GM12878 (cell line): ENCODE results near the gene PLCB4. TPM values are rescaled to one million over a fixed set of nuclear protein-coding genes. Genes with fewer than 3 reads are reported as not detected.

Experiments used
- ATAC-seq: fragments of 200-7000 bp; cut with Tn5 transposase; 3 replicates; pipeline ENCODE4 v1.9.1; 2020; ENCODE audit warnings: mild to moderate bottlenecking, moderate library complexity
- BruUV-seq: library from RNA; stranded (reverse); fragments of 400-500 nt; replicated peaks from 2 replicates; lab custom pipeline; 2021; lab: Mats Ljungman, UMichigan
- CTCF ChIA-PET: fragments of 300-600 bp; sonication (Branson Sonifier 250); formaldehyde crosslinking; extraction: SDS; loops from one replicate; lab custom pipeline; 2021; ENCODE audit warnings: inconsistent platforms; lab: Yijun Ruan, JAX
- POLR2A ChIA-PET: fragments of 350-600 bp; formaldehyde crosslinking; extraction: SDS; loops from one replicate; lab custom pipeline; 2021; ENCODE audit warnings: inconsistent platforms; lab: Charles Lee
- RAD21 ChIA-PET: fragments of 300-600 bp; sonication (Branson Sonifier 250); formaldehyde crosslinking; loops from one replicate; lab custom pipeline; 2023; ENCODE audit warnings: antibody characterized with exemption; ENCODE audit not compliant: unreplicated experiment; lab: Charles Lee
- SMC1A ChIA-PET: fragments of 300-600 bp; sonication (Branson Sonifier 250); formaldehyde crosslinking; loops from one replicate; lab custom pipeline; 2023; ENCODE audit not compliant: unreplicated experiment, uncharacterized antibody; lab: Charles Lee
- DNase-seq: peaks from one replicate; pipeline ENCODE4 v3.0.0-alpha.2; 2011; ENCODE audit warnings: low read depth, low spot score
- FAIRE-seq: peaks from 3 replicates; lab custom pipeline; 2011; peaks lifted over from hg19 to GRCh38; lab: Jason Lieb, UNC
- H2AFZ ChIP-seq: 2 replicates; pipeline ENCODE4 v1.6.0; 2011; ENCODE audit warnings: low read depth, low read length, control low read depth; ENCODE audit not compliant: control insufficient read depth
- H3K27ac ChIP-seq: 2 replicates; pipeline ENCODE4 v1.5.1; 2011; ENCODE audit warnings: control low read depth; ENCODE audit not compliant: control insufficient read depth, insufficient read depth
- H3K27me3 ChIP-seq, 2 experiments: replicated peaks in 1 of 2; 2 replicates each; pipeline versions ENCODE4 v1.6.0 to v1.6.1; 2011; ENCODE audit warnings: low read length in 1 of 2; ENCODE audit not compliant: control insufficient read depth in 2 of 2, insufficient read depth in 2 of 2
- H3K36me3 ChIP-seq, 2 experiments: 2 replicates each; pipeline ENCODE4 v1.5.1; 2011; ENCODE audit warnings: low read length in 1 of 2; ENCODE audit not compliant: control insufficient read depth in 2 of 2, insufficient read depth in 2 of 2
- H3K4me1 ChIP-seq: 2 replicates; pipeline ENCODE4 v1.6.1; 2011; ENCODE audit warnings: mild to moderate bottlenecking, low read length, moderate library complexity, mixed read lengths; ENCODE audit not compliant: control insufficient read depth, insufficient read depth
- H3K4me2 ChIP-seq: 2 replicates; pipeline ENCODE4 v1.6.0; 2011; ENCODE audit warnings: control low read depth; ENCODE audit not compliant: control insufficient read depth, insufficient read depth
- H3K4me3 ChIP-seq: fragments of 200-600 bp; sonication (generic); 2 replicates; pipeline ENCODE4 v1.5.1; 2016
- H3K79me2 ChIP-seq: 2 replicates; pipeline ENCODE4 v1.6.0; 2011; ENCODE audit warnings: low read length; ENCODE audit not compliant: control insufficient read depth, insufficient read depth
- H3K9ac ChIP-seq: 2 replicates; pipeline ENCODE4 v1.8.0; 2011; ENCODE audit warnings: low read length, control low read depth, mixed read lengths; ENCODE audit not compliant: control insufficient read depth, insufficient read depth
- H3K9me3 ChIP-seq: replicated peaks from 3 replicates; pipeline ENCODE4 v1.5.1; 2011; ENCODE audit warnings: mild to moderate bottlenecking, low read length; ENCODE audit not compliant: control insufficient read depth, insufficient read depth
- H4K20me1 ChIP-seq: 2 replicates; pipeline ENCODE4 v1.6.0; 2011; ENCODE audit not compliant: control insufficient read depth, insufficient read depth
- BCLAF1 ChIP-seq: fragments of 450-650 bp; IDR thresholded peaks from 2 replicates; pipeline ENCODE4 v1.6.1; 2017; ENCODE audit warnings: antibody characterized with exemption, mild to moderate bottlenecking, moderate library complexity
- BMI1 ChIP-seq: fragments of 450-650 bp; IDR thresholded peaks from 2 replicates; pipeline ENCODE4 v1.6.1; 2016; ENCODE audit warnings: mild to moderate bottlenecking, moderate library complexity, borderline replicate concordance
- CBX5 ChIP-seq: sonication (generic); IDR thresholded peaks from 2 replicates; pipeline ENCODE4 v1.6.1; 2016; ENCODE audit warnings: low read depth, moderate library complexity, mild to moderate bottlenecking, inconsistent platforms
- IRF4 ChIP-seq: IDR thresholded peaks from 2 replicates; pipeline ENCODE4 v1.6.1; 2011; ENCODE audit warnings: low read depth, low read length
- MYB ChIP-seq: fragments of 150-350 bp; IDR thresholded peaks from 2 replicates; pipeline ENCODE4 v1.6.1; 2014; ENCODE audit warnings: mild to moderate bottlenecking, low read depth, low read length, borderline replicate concordance
- NBN ChIP-seq: fragments of 450-650 bp; IDR thresholded peaks from 2 replicates; pipeline ENCODE4 v1.6.1; 2016
- PAX5 ChIP-seq: IDR thresholded peaks from 2 replicates; pipeline ENCODE4 v1.6.1; 2011; ENCODE audit warnings: low read depth, low read length, borderline replicate concordance
- POU2F2 ChIP-seq: IDR thresholded peaks from 3 replicates; pipeline ENCODE4 v1.6.1; 2011; ENCODE audit warnings: low read depth, mild to moderate bottlenecking, low read length, borderline replicate concordance
- WGBS: methylation state at CpG from one replicate; pipeline ENCODE4 v1.1.6; 2016; ENCODE audit warnings: low lambda C conversion rate; ENCODE audit not compliant: insufficient replicate concordance, insufficient coverage; ENCODE audit errors: missing lambda C conversion rate; 5-methylcytosine and 5-hydroxymethylcytosine counted together
- in situ Hi-C: fragments of 300-500 bp; cut with MboI; formaldehyde crosslinking; loops from 9 replicates; pipeline ENCODE4 v1.14.3; 2018; ENCODE audit warnings: mixed read lengths
- intact Hi-C: fragments of 100-400 bp; cut with micrococcal nuclease; formaldehyde crosslinking; loops from one replicate; pipeline ENCODE4 v1.14.2; 2022; ENCODE audit not compliant: unreplicated experiment
- polyA plus RNA-seq, 11 experiments: library from polyadenylated mRNA; depleted of rRNA in 4 of 11; unstranded in 6 of 11; stranded (reverse) in 5 of 11; fragments of >200 nt; fragmentation: Nextera tagmentation in 4 of 11; fragmentation: Illumina TruSeq in 1 of 11; extraction: Ambion mirVana in 4 of 11; extraction: Trizol in 1 of 11; gene quantifications; 1 replicate in 1 of 11; 2 replicates in 10 of 11; pipeline versions ENCODE4 v1.2.1 to v1.2.3, GENCODE V29; 2011 to 2016; ENCODE audit warnings: inconsistent platforms in 2 of 11, missing spikeins in 2 of 11, low read depth in 1 of 11
- total RNA-seq, 4 experiments: library from RNA; depleted of rRNA in 3 of 4; stranded (reverse); fragments of >200 nt in 3 of 4; fragmentation: Illumina TruSeq in 1 of 4; extraction: Trizol in 1 of 4; gene quantifications; 2 replicates each; pipeline versions ENCODE4 v1.2.1 to v1.2.3, GENCODE V29; 2013 to 2021
- TF ChIP-seq, protein P1 (sequence below): fragments of 450-650 bp; formaldehyde crosslinking; IDR thresholded peaks from 2 replicates; pipeline ENCODE4 v1.4.0; 2022; ENCODE audit warnings: mild to moderate bottlenecking, moderate library complexity

The PLCB4 gene
- total and polyA plus RNA-seq, 10 of the 15 experiments (the other 5 are each of a cell fraction or from before 2014, with no cell fraction given) = not detected

- SMC1A ChIA-PET = no interaction called here
- CTCF ChIA-PET = no interaction called here
- FAIRE-seq (no peak), DNase-seq (no peak), ATAC-seq (no peak)
- Histone ChIP-seq H3K4me3 (no peak overlapping the region), H3K9me3 (no peaks in the 10 kb centered on the region), H3K27ac (no peak overlapping the region), H4K20me1 (no peaks in the 10 kb centered on the region), H3K4me2 (no peak overlapping the region), H3K4me1 (no peaks in the 10 kb centered on the region), H3K79me2 (no peaks in the 10 kb centered on the region), H3K36me3 (no peaks in the 10 kb centered on the region), H3K9ac (no peak overlapping the region), H3K27me3 (no peaks in the 10 kb centered on the region; a peak in 1 of 4 replicates), H2AFZ (no peak overlapping the region)
- 0% methylated on average over 6 of the region's 6 CpGs for WGBS
- TF ChIP-seq BMI1 (no peak), IRF4 (no peak), BCLAF1 (no peak), NBN (no peak), CBX5 (no peak), MYB (no peak), PAX5 (no peak), POU2F2 (no peak)
- TF ChIP-seq, protein P1, sequence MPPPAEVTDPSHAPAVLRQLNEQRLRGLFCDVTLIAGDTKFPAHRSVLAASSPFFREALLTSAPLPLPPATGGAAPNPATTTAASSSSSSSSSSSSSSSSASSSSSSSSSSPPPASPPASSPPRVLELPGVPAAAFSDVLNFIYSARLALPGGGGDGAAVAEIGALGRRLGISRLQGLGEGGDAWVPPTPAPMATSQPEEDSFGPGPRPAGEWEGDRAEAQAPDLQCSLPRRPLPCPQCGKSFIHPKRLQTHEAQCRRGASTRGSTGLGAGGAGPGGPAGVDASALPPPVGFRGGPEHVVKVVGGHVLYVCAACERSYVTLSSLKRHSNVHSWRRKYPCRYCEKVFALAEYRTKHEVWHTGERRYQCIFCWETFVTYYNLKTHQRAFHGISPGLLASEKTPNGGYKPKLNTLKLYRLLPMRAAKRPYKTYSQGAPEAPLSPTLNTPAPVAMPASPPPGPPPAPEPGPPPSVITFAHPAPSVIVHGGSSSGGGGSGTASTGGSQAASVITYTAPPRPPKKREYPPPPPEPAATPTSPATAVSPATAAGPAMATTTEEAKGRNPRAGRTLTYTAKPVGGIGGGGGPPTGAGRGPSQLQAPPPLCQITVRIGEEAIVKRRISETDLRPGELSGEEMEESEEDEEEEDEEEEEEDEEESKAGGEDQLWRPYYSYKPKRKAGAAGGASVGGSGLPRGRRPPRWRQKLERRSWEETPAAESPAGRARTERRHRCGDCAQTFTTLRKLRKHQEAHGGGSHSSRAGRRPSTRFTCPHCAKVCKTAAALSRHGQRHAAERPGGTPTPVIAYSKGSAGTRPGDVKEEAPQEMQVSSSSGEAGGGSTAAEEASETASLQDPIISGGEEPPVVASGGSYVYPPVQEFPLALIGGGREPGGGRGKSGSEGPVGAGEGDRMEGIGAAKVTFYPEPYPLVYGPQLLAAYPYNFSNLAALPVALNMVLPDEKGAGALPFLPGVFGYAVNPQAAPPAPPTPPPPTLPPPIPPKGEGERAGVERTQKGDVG (CRISPR knock-in tag) = no peak
- RAD21 ChIA-PET = no interaction called here
- POLR2A ChIA-PET = no interaction called here
- in situ Hi-C loops (no loop called here), intact Hi-C loops (no loop called here)
- BruUV-seq = no TSS peak
Observed at GRCh38 chr20:9160331-9160730, 91.4 kb downstream of the PLCB4 start.
